Activated T-helper 1 cell treated with anti-CD3 and anti-CD28 coated beads, Interleukin-12 subunit alpha, Interleukin-12 subunit beta, Interleukin-2, Interleukin-4 antibody, amounts not matched to agents 30 ng/mL and 10 ng/mL and 1 ng/mL, durations not matched to agents 14 hours and 24 hours and 36 hours (primary cell): ENCODE data around the gene KRT20. TPM values are rescaled to one million over a fixed set of nuclear protein-coding genes. Genes with fewer than 3 reads are reported as not detected.
"Not testable (repeated sequence)": the region's sequence is repeated elsewhere in the genome, so short reads cannot be mapped to it uniquely, and the experiment has no call there.

Experiments
- DNase-seq: peaks from one replicate; pipeline ENCODE4 v3.0.0; 2021; ENCODE audit warnings: low spot score
- H3K27ac Mint-ChIP-seq: one replicate; pipeline ENCODE4 v1.8.0; 2021; ENCODE audit warnings: mild to moderate bottlenecking, mixed read lengths
- H3K27me3 Mint-ChIP-seq: one replicate; pipeline ENCODE4 v1.8.0; 2022; ENCODE audit warnings: mild to moderate bottlenecking, moderate library complexity, mixed read lengths; ENCODE audit not compliant: insufficient read depth
- H3K36me3 Mint-ChIP-seq: one replicate; pipeline ENCODE4 v1.8.0; 2021; ENCODE audit warnings: low read depth, mixed read lengths
- H3K4me1 Mint-ChIP-seq: one replicate; pipeline ENCODE4 v1.8.0; 2021; ENCODE audit warnings: low read depth, mixed read lengths
- H3K4me3 Mint-ChIP-seq: one replicate; pipeline ENCODE4 v1.8.0; 2021; ENCODE audit warnings: mild to moderate bottlenecking, moderate library complexity, mixed read lengths
- H3K9me3 Mint-ChIP-seq: one replicate; pipeline ENCODE4 v1.8.0; 2021; ENCODE audit warnings: mixed read lengths
- intact Hi-C: fragments of 100-400 bp; cut with micrococcal nuclease; formaldehyde crosslinking; loops from one replicate; pipeline ENCODE4 v1.15.1; 2024
- total RNA-seq: library from RNA; stranded (reverse); gene quantifications from 2 replicates; pipeline ENCODE4 v1.2.3, GENCODE V29; 2022

The KRT20 gene
- total RNA-seq, 1 donor from 2014 or later, result not detected

GRCh38 chr17:40859536-40859935 lies 25.5 kb downstream of the KRT20 start:
- Mint-ChIP-seq H3K4me1 (no peaks in the 10 kb centered on the region), H3K27ac (no peak overlapping the region), H3K27me3 (peaks cover 10% of the 10 kb centered on the region), H3K4me3 (no peak overlapping the region), H3K9me3 (no peaks in the 10 kb centered on the region), H3K36me3 (no peaks in the 10 kb centered on the region)
- intact Hi-C loops, result loop anchor here (5.0 kb wide), 1 partner anchor 788 kb away; no protein-coding TSS in a partner anchor
- DNase-seq, result no peak

- not testable (repeated sequence) for H3K4me3 Mint-ChIP-seq, DNase-seq, H3K27ac Mint-ChIP-seq, H3K9me3 Mint-ChIP-seq, H3K4me1 Mint-ChIP-seq, H3K36me3 Mint-ChIP-seq
- intact Hi-C loops, result loop anchor here (5.0 kb wide), 1 partner anchor 789 kb away; no protein-coding TSS in a partner anchor
- peaks cover 11% of the 10 kb centered on the region for H3K27me3 Mint-ChIP-seq
Measured at GRCh38 chr17:40858667-40859066, 26.4 kb downstream of the KRT20 start.

GRCh38 chr17:40857535-40857934 lies 27.5 kb downstream of the KRT20 start:
- Mint-ChIP-seq H3K9me3 (no peaks in the 10 kb centered on the region), H3K4me1 (no peaks in the 10 kb centered on the region), H3K27ac (no peak overlapping the region), H3K27me3 (peaks cover 20% of the 10 kb centered on the region), H3K4me3 (no peak overlapping the region), H3K36me3 (no peaks in the 10 kb centered on the region)
- DNase-seq, result no peak
- intact Hi-C loops, result loop anchor here (1.0 to 5.0 kb wide), 3 partner anchors 691 to 805 kb away; no protein-coding TSS in a partner anchor

- H3K27me3 Mint-ChIP-seq, result peaks cover 20% of the 10 kb centered on the region
- no peaks in the 10 kb centered on the region for H3K36me3 Mint-ChIP-seq
- H3K4me1 Mint-ChIP-seq, result no peaks in the 10 kb centered on the region
- intact Hi-C loops, result no loop called here
- no peak overlapping the region for H3K27ac Mint-ChIP-seq
- no peaks in the 10 kb centered on the region for H3K9me3 Mint-ChIP-seq
- no peak overlapping the region for H3K4me3 Mint-ChIP-seq
- no peak for DNase-seq
Measured at GRCh38 chr17:40854175-40854814, 30.7 kb downstream of the KRT20 start.

GRCh38 chr17:40852364-40852763 lies 32.7 kb downstream of the KRT20 start:
- H3K4me1 Mint-ChIP-seq, result no peaks in the 10 kb centered on the region
- H3K9me3 Mint-ChIP-seq, result no peaks in the 10 kb centered on the region
- DNase-seq, result no peak
- H3K27ac Mint-ChIP-seq, result no peak overlapping the region
- H3K36me3 Mint-ChIP-seq, result no peaks in the 10 kb centered on the region
- intact Hi-C loops, result no loop called here
- H3K4me3 Mint-ChIP-seq, result no peak overlapping the region
- peaks cover 31% of the 10 kb centered on the region for H3K27me3 Mint-ChIP-seq

GRCh38 chr17:40850293-40850972 lies 34.6 kb downstream of the KRT20 start:
- intact Hi-C loops, result no loop called here
- no peaks in the 10 kb centered on the region for H3K9me3 Mint-ChIP-seq
- H3K36me3 Mint-ChIP-seq, result no peaks in the 10 kb centered on the region
- no peaks in the 10 kb centered on the region for H3K4me1 Mint-ChIP-seq
- no peak for DNase-seq
- no peak overlapping the region for H3K27ac Mint-ChIP-seq
- no peak overlapping the region for H3K4me3 Mint-ChIP-seq
- H3K27me3 Mint-ChIP-seq, result peaks cover 30% of the 10 kb centered on the region

- Mint-ChIP-seq H3K9me3 (no peaks in the 10 kb centered on the region), H3K4me3 (no peak overlapping the region), H3K27me3 (peaks cover 37% of the 10 kb centered on the region), H3K27ac (no peak overlapping the region), H3K4me1 (no peaks in the 10 kb centered on the region), H3K36me3 (no peaks in the 10 kb centered on the region)
- DNase-seq, result no peak
- intact Hi-C loops, result no loop called here
Measured at GRCh38 chr17:40849723-40850122, 35.3 kb downstream of the KRT20 start.

- Mint-ChIP-seq H3K9me3 (no peaks in the 10 kb centered on the region), H3K4me1 (no peaks in the 10 kb centered on the region)
- no peak for DNase-seq
Measured at GRCh38 chr17:40848583-40849235, 36.3 kb downstream of the KRT20 start.

GRCh38 chr17:40846515-40847144 lies 38.4 kb downstream of the KRT20 start:
- intact Hi-C loops, result no loop called here
- Mint-ChIP-seq H3K27me3 (peaks cover 24% of the 10 kb centered on the region), H3K9me3 (no peaks in the 10 kb centered on the region), H3K4me3 (no peak overlapping the region), H3K27ac (no peak overlapping the region), H3K36me3 (no peaks in the 10 kb centered on the region), H3K4me1 (no peaks in the 10 kb centered on the region)
- no peak for DNase-seq

More at GRCh38 chr17:40848583-40849235, 36.3 kb downstream of the KRT20 start:
- Mint-ChIP-seq H3K36me3 (no peaks in the 10 kb centered on the region), H3K4me3 (no peak overlapping the region), H3K27ac (no peak overlapping the region), H3K27me3 (peaks cover 38% of the 10 kb centered on the region)
- intact Hi-C loops, result no loop called here

- Mint-ChIP-seq H3K36me3 (no peaks in the 10 kb centered on the region), H3K9me3 (no peaks in the 10 kb centered on the region), H3K4me1 (no peaks in the 10 kb centered on the region), H3K4me3 (no peak overlapping the region), H3K27me3 (peaks cover 22% of the 10 kb centered on the region), H3K27ac (no peak overlapping the region)
- intact Hi-C loops, result no loop called here
- no peak for DNase-seq
Measured at GRCh38 chr17:40844671-40845107, 40.4 kb downstream of the KRT20 start.

- H3K27ac Mint-ChIP-seq, result no peak overlapping the region
- no peak overlapping the region for H3K4me3 Mint-ChIP-seq
- peaks cover 17% of the 10 kb centered on the region for H3K27me3 Mint-ChIP-seq
- no peaks in the 10 kb centered on the region for H3K36me3 Mint-ChIP-seq
- intact Hi-C loops, result no loop called here
- no peaks in the 10 kb centered on the region for H3K9me3 Mint-ChIP-seq
- no peaks in the 10 kb centered on the region for H3K4me1 Mint-ChIP-seq
- DNase-seq, result no peak
Measured at GRCh38 chr17:40843242-40843641, 41.8 kb downstream of the KRT20 start.

- H3K27me3 Mint-ChIP-seq, result peaks cover 14% of the 10 kb centered on the region
- DNase-seq, result no peak
Measured at GRCh38 chr17:40841246-40841645, 43.8 kb downstream of the KRT20 start.

GRCh38 chr17:40839194-40839593 lies 45.8 kb downstream of the KRT20 start:
- H3K4me3 Mint-ChIP-seq, result no peak overlapping the region
- no peaks in the 10 kb centered on the region for H3K9me3 Mint-ChIP-seq
- H3K36me3 Mint-ChIP-seq, result no peaks in the 10 kb centered on the region
- no peak for DNase-seq
- no peak overlapping the region for H3K27ac Mint-ChIP-seq
- no peaks in the 10 kb centered on the region for H3K4me1 Mint-ChIP-seq
- intact Hi-C loops, result no loop called here
- peaks cover 4% of the 10 kb centered on the region for H3K27me3 Mint-ChIP-seq

More at GRCh38 chr17:40841246-40841645, 43.8 kb downstream of the KRT20 start:
- Mint-ChIP-seq H3K9me3 (no peaks in the 10 kb centered on the region), H3K4me1 (no peaks in the 10 kb centered on the region), H3K27ac (no peak overlapping the region), H3K36me3 (no peaks in the 10 kb centered on the region), H3K4me3 (no peak overlapping the region)
- intact Hi-C loops, result no loop called here
